T-helper 1 cell (primary cell): ENCODE data around the gene C4BPA.

ENCODE experiments used
- DNase-seq, 5 donors: peaks; one replicate each; pipeline ENCODE4 v3.0.0-alpha.2; 2012 to 2020

C4BPA gene

DNA sequence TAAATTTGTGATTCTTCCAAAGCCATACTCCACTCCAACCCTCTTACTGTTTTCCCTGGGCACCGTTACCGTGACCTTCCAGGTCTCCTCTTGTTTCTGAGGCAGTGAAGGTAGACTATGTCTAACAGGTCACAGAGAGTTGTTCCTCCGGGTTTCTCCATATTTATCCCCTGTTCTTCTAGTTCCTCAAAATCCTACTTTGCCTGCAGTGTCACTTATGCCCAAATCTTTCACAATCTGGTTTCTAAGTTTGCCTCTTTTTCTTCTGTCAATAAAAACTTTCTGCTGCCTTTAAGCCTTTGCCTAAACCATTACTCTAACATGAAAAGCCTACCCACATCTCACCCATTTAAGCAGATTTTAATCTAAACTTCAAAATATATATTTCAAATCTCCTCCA, 87.7 kb downstream of the C4BPA start:
- no peak for DNase-seq

- no peak for DNase-seq
Measured at GRCh38 chr1:207194197-207194596, 90.2 kb downstream of the C4BPA start.
